ENCODE data around the gene MAPK4. TPM values are rescaled to one million over a fixed set of nuclear protein-coding genes. Genes with fewer than 3 reads are reported as not detected.

MAPK4 gene
- total RNA-seq, 1 donor from 2014 or later, result 0.11 TPM

GRCh38 chr18:50628533-50628905 is 68.6 kb downstream of the MAPK4 start:
- peaks cover 26% of the 10 kb centered on the region for H3K4me1 Mint-ChIP-seq (ENCODE audit: low read depth, unreplicated experiment)
- Histone ChIP-seq H3K4me3 (ENCODE audit: insufficient read depth, low read depth, low read length) (no peak overlapping the region), H3K27ac (ENCODE audit: low read depth, low read length) (no peak overlapping the region), H3K27me3 (ENCODE audit: insufficient read depth, low read length) (peaks cover 2% of the 10 kb centered on the region), H3K4me1 (ENCODE audit: insufficient read depth, low read length) (peaks cover 18% of the 10 kb centered on the region), H4K20me1 (ENCODE audit: insufficient read depth, low read length) (no peaks in the 10 kb centered on the region), H3K79me2 (ENCODE audit: insufficient read depth, low read length) (no peaks in the 10 kb centered on the region), H2AFZ (ENCODE audit: low read depth, low read length) (no peak overlapping the region), H3K36me3 (ENCODE audit: insufficient read depth, low read length) (no peaks in the 10 kb centered on the region), H3K9me3 (ENCODE audit: insufficient read depth, low read depth, low read length) (no peaks in the 10 kb centered on the region), H3K9ac (ENCODE audit: low read length) (no peak overlapping the region), H3K4me2 (ENCODE audit: low read length) (no peak overlapping the region)
- H3K27me3 Mint-ChIP-seq (ENCODE audit: low read depth, unreplicated experiment), result peaks cover 17% of the 10 kb centered on the region
- H3K9me3 Mint-ChIP-seq (ENCODE audit: unreplicated experiment), result peaks cover 2% of the 10 kb centered on the region
- H3K36me3 Mint-ChIP-seq (ENCODE audit: low read depth, unreplicated experiment), result no peaks in the 10 kb centered on the region
- DNase-seq (ENCODE audit: low read depth), result no peak
- no peak overlapping the region for H3K4me3 Mint-ChIP-seq (ENCODE audit: unreplicated experiment)
- no peak for FAIRE-seq
- H3K27ac Mint-ChIP-seq (ENCODE audit: unreplicated experiment), result no peak overlapping the region
- TF ChIP-seq CTCF (IDR thresholded peaks at IDR 0.05; ENCODE audit: insufficient read depth, low read depth, low read length) (no peak), EZH2 (IDR thresholded peaks at IDR 0.05; ENCODE audit: insufficient read depth, low read length) (no peak)

GRCh38 chr18:50629148-50629631 is 69.3 kb downstream of the MAPK4 start:
- TF ChIP-seq EZH2 (IDR thresholded peaks at IDR 0.05; ENCODE audit: insufficient read depth, low read length) (no peak), CTCF (IDR thresholded peaks at IDR 0.05; ENCODE audit: insufficient read depth, low read depth, low read length) (no peak)
- no peaks in the 10 kb centered on the region for H3K36me3 ChIP-seq (ENCODE audit: insufficient read depth, low read length)
- H3K27ac ChIP-seq (ENCODE audit: low read depth, low read length), result no peak overlapping the region
- peaks cover 29% of the 10 kb centered on the region for H3K4me1 Mint-ChIP-seq (ENCODE audit: low read depth, unreplicated experiment)
- peaks cover 2% of the 10 kb centered on the region for H3K27me3 ChIP-seq (ENCODE audit: insufficient read depth, low read length)
- H3K4me3 ChIP-seq (ENCODE audit: insufficient read depth, low read depth, low read length), result no peak overlapping the region
- H3K36me3 Mint-ChIP-seq (ENCODE audit: low read depth, unreplicated experiment), result no peaks in the 10 kb centered on the region
- H3K79me2 ChIP-seq (ENCODE audit: insufficient read depth, low read length), result no peaks in the 10 kb centered on the region
- no peak overlapping the region for H2AFZ ChIP-seq (ENCODE audit: low read depth, low read length)
- DNase-seq (ENCODE audit: low read depth) (no peak), FAIRE-seq (no peak)
- no peak overlapping the region for H3K4me2 ChIP-seq (ENCODE audit: low read length)
- H3K4me3 Mint-ChIP-seq (ENCODE audit: unreplicated experiment), result no peak overlapping the region
- H4K20me1 ChIP-seq (ENCODE audit: insufficient read depth, low read length), result no peaks in the 10 kb centered on the region
- H3K9me3 ChIP-seq (ENCODE audit: insufficient read depth, low read depth, low read length), result no peaks in the 10 kb centered on the region
- H3K4me1 ChIP-seq (ENCODE audit: insufficient read depth, low read length), result peaks cover 18% of the 10 kb centered on the region
- H3K27ac Mint-ChIP-seq (ENCODE audit: unreplicated experiment), result no peak overlapping the region
- peaks cover 2% of the 10 kb centered on the region for H3K9me3 Mint-ChIP-seq (ENCODE audit: unreplicated experiment)
- no peak overlapping the region for H3K9ac ChIP-seq (ENCODE audit: low read length)
- peaks cover 11% of the 10 kb centered on the region for H3K27me3 Mint-ChIP-seq (ENCODE audit: low read depth, unreplicated experiment)

- H4K20me1 ChIP-seq (ENCODE audit: insufficient read depth, low read length), result no peaks in the 10 kb centered on the region
- no peak overlapping the region for H2AFZ ChIP-seq (ENCODE audit: low read depth, low read length)
- H3K4me3 ChIP-seq (ENCODE audit: insufficient read depth, low read depth, low read length), result no peak overlapping the region
- no peak for TF ChIP-seq EZH2 (IDR thresholded peaks at IDR 0.05; ENCODE audit: insufficient read depth, low read length)
- TF ChIP-seq CTCF (IDR thresholded peaks at IDR 0.05; ENCODE audit: insufficient read depth, low read depth, low read length), result no peak
- Mint-ChIP-seq H3K4me3 (ENCODE audit: unreplicated experiment) (no peak overlapping the region), H3K36me3 (ENCODE audit: low read depth, unreplicated experiment) (no peaks in the 10 kb centered on the region), H3K4me1 (ENCODE audit: low read depth, unreplicated experiment) (peaks cover 29% of the 10 kb centered on the region), H3K27ac (ENCODE audit: unreplicated experiment) (no peak overlapping the region), H3K9me3 (ENCODE audit: unreplicated experiment) (peaks cover 2% of the 10 kb centered on the region), H3K27me3 (ENCODE audit: low read depth, unreplicated experiment) (peaks cover 4% of the 10 kb centered on the region)
- H3K4me1 ChIP-seq (ENCODE audit: insufficient read depth, low read length), result peaks cover 18% of the 10 kb centered on the region
- no peaks in the 10 kb centered on the region for H3K36me3 ChIP-seq (ENCODE audit: insufficient read depth, low read length)
- H3K9me3 ChIP-seq (ENCODE audit: insufficient read depth, low read depth, low read length), result no peaks in the 10 kb centered on the region
- H3K27me3 ChIP-seq (ENCODE audit: insufficient read depth, low read length), result peaks cover 2% of the 10 kb centered on the region
- H3K9ac ChIP-seq (ENCODE audit: low read length), result no peak overlapping the region
- H3K79me2 ChIP-seq (ENCODE audit: insufficient read depth, low read length), result no peaks in the 10 kb centered on the region
- no peak overlapping the region for H3K4me2 ChIP-seq (ENCODE audit: low read length)
- DNase-seq (ENCODE audit: low read depth) (no peak), FAIRE-seq (no peak)
- no peak overlapping the region for H3K27ac ChIP-seq (ENCODE audit: low read depth, low read length)
These were observed 71.0 kb downstream of the MAPK4 start for GRCh38 chr18:50630895-50631294.
